ENCODE data around the gene CHN2. TPM values are rescaled to one million over a fixed set of nuclear protein-coding genes. Genes with fewer than 3 reads are reported as not detected.
"Not testable (repeated sequence)": the region's sequence is repeated elsewhere in the genome, so short reads cannot be mapped to it uniquely, and the experiment has no call there.

Gene CHN2
- total RNA-seq, 1 experiment from 2014 or later = 5.0 TPM

- TF ChIP-seq USF1 (CRISPR knock-in tag; IDR thresholded peaks at IDR 0.05) (no peak), SMAD3 (CRISPR knock-in tag; IDR thresholded peaks at IDR 0.05; ENCODE audit: borderline replicate concordance) (no peak), GRHL2 (CRISPR knock-in tag; IDR thresholded peaks at IDR 0.05; ENCODE audit: insufficient replicate concordance, severe bottlenecking) (no peak)
Measured at GRCh38 chr7:29209745-29210144, 15.2 kb downstream of the CHN2 start (continued).

DNA sequence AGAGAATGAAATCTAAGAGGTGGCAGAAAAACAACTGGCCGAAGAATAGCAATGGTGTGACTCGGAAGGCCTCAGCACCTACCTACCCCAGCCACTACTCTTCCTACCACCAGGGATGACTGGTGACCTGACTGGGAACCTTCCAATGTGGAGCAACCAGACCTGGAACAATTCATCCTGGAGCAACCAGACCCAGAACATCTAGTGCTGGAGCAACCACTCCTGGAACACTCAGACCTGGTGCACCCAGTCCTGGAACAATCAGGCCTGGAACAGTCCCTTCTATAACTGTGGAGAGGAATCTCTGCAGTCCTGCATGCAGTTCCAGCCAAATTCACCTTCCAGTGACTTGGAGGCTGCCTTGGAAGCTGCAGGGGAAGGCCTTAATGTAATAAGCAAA lies 18.2 kb downstream of the CHN2 start:
- H3K9me3 Mint-ChIP-seq, H3K36me3 Mint-ChIP-seq, ATAC-seq: not testable (repeated sequence)

DNA sequence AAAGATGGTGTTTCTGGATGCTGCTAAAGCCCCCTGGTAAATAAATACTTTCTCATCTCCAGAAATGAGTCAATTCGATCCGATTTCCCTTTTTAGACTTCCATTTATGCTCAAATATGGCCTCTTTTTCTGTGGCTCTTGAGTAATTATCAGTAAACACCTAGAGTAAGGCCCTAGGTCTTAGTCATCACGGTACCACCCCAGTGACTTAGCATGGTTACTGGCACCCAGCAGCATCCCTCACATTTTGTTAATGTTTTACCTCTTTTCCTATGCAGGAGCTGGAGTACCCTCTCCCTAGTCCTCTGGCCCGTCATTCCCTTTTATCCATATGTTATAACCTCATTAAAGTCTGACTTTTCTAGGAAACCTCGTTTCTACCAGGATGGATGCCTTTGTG lies 19.5 kb downstream of the CHN2 start:
- Mint-ChIP-seq H3K4me1 (peaks cover 20% of the 10 kb centered on the region), H3K36me3 (no peaks in the 10 kb centered on the region), H3K27me3 (ENCODE audit: low read depth) (no peaks in the 10 kb centered on the region), H3K27ac (no peak overlapping the region), H3K4me3 (no peak overlapping the region), H3K9me3 (no peaks in the 10 kb centered on the region)
- TF ChIP-seq RORB (CRISPR knock-in tag; IDR thresholded peaks at IDR 0.05) = no peak
- TF ChIP-seq, protein P1, sequence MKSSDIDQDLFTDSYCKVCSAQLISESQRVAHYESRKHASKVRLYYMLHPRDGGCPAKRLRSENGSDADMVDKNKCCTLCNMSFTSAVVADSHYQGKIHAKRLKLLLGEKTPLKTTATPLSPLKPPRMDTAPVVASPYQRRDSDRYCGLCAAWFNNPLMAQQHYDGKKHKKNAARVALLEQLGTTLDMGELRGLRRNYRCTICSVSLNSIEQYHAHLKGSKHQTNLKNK (CRISPR knock-in tag; IDR thresholded peaks at IDR 0.05) = no peak
- TF ChIP-seq, protein P2, sequence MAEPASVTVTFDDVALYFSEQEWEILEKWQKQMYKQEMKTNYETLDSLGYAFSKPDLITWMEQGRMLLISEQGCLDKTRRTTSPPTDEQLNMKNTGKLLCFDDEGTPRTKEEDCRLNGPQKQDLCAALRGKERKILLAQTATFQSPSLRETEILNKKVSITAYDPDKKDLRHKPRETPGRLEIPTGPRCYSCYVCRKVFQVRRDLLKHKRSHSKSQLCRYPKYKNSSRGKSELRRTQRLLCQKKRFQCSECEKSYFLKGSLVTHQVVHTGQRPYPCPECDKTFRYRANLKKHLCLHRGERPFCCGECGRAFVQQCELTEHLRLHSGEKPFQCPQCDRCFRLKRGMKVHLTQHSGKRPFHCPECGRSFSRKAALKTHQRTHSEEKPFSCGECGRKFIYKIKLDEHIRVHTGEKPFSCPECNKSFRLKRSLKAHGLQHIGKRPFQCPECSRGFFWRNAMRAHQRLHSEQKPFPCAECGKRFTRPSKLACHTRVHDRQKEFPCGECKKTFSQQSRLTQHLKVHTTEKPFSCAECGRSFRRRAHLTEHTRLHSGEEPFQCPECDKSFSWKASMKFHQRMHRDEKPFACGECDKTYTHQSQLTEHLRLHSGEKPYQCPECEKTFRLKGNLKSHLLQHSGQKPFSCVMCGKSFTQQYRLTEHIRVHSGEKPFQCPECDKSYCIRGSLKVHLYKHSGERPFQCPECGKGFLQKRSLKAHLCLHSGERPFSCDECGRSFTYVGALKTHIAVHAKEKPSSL (CRISPR knock-in tag; conservative IDR thresholded peaks at IDR 0.05) = no peak
- TF ChIP-seq TEAD4 (CRISPR knock-in tag; IDR thresholded peaks at IDR 0.05) = no peak
- no peak for TF ChIP-seq PRRX2 (CRISPR knock-in tag; IDR thresholded peaks at IDR 0.05)
- TF ChIP-seq ZNF416 (CRISPR knock-in tag; IDR thresholded peaks at IDR 0.05) = no peak
- TF ChIP-seq ZBTB21 (CRISPR knock-in tag; IDR thresholded peaks at IDR 0.05; ENCODE audit: borderline replicate concordance) = no peak
- TF ChIP-seq USF1 (CRISPR knock-in tag; IDR thresholded peaks at IDR 0.05) = no peak
- TF ChIP-seq, protein P3, sequence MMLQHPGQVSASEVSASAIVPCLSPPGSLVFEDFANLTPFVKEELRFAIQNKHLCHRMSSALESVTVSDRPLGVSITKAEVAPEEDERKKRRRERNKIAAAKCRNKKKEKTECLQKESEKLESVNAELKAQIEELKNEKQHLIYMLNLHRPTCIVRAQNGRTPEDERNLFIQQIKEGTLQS (CRISPR knock-in tag; conservative IDR thresholded peaks at IDR 0.05) = no peak
- no peak for TF ChIP-seq KAT7 (CRISPR knock-in tag; IDR thresholded peaks at IDR 0.05; ENCODE audit: borderline replicate concordance)
- TF ChIP-seq, protein P4, sequence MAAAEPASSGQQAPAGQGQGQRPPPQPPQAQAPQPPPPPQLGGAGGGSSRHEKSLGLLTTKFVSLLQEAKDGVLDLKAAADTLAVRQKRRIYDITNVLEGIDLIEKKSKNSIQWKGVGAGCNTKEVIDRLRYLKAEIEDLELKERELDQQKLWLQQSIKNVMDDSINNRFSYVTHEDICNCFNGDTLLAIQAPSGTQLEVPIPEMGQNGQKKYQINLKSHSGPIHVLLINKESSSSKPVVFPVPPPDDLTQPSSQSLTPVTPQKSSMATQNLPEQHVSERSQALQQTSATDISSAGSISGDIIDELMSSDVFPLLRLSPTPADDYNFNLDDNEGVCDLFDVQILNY (CRISPR knock-in tag; IDR thresholded peaks at IDR 0.05) = no peak
- TF ChIP-seq TP53 (CRISPR knock-in tag; IDR thresholded peaks at IDR 0.05) = no peak
- no peak for TF ChIP-seq ZNF263 (CRISPR knock-in tag; IDR thresholded peaks at IDR 0.05; ENCODE audit: low read depth)
- TF ChIP-seq MXD4 (CRISPR knock-in tag; IDR thresholded peaks at IDR 0.05; ENCODE audit: borderline replicate concordance) = no peak
- no peak for TF ChIP-seq ATF6 (CRISPR knock-in tag; IDR thresholded peaks at IDR 0.05)
- TF ChIP-seq CREB1 (CRISPR knock-in tag; IDR thresholded peaks at IDR 0.05) = no peak
- TF ChIP-seq ERG (CRISPR knock-in tag; IDR thresholded peaks at IDR 0.05) = no peak
- no peak for TF ChIP-seq ETV6 (CRISPR knock-in tag; IDR thresholded peaks at IDR 0.05)
- TF ChIP-seq ZNF423 (CRISPR knock-in tag; IDR thresholded peaks at IDR 0.05) = no peak
- ChIA-PET CTCF (no interaction called here), POLR2A (no interaction called here)
- no peak for DNase-seq (ENCODE audit: low spot score)
- no peak for ATAC-seq

More for the DNA sequence above, 18.2 kb downstream of the CHN2 start:
- H3K4me3 Mint-ChIP-seq; DNase-seq (ENCODE audit: low spot score); CTCF ChIA-PET; H3K27me3 Mint-ChIP-seq (ENCODE audit: low read depth); POLR2A ChIA-PET; H3K27ac Mint-ChIP-seq: not testable (repeated sequence)
- peaks cover 22% of the 10 kb centered on the region for H3K4me1 Mint-ChIP-seq

Measured in WTC11 (cell line).